PC-3 (cell line): ENCODE results near the gene DENND6B. TPM values are rescaled to one million over a fixed set of nuclear protein-coding genes. Genes with fewer than 3 reads are reported as not detected.
A peak's percentile ranks its signal among the peaks of the same experiment; 100 is the strongest.

Experiments used
- ATAC-seq: fragments of 200-7000 bp; cut with Tn5 transposase; 2 replicates; pipeline ENCODE4 v1.9.1; 2020; ENCODE audit warnings: mild to moderate bottlenecking, moderate library complexity
- BruUV-seq: library from RNA; stranded (reverse); fragments of 400-500 nt; replicated peaks from 2 replicates; lab custom pipeline; 2021; lab: Mats Ljungman, UMichigan
- CTCF ChIA-PET: fragments of 300-600 bp; sonication (Branson Sonifier 250); formaldehyde crosslinking; loops from one replicate; lab custom pipeline; 2022; ENCODE audit warnings: antibody characterized with exemption; lab: Charles Lee
- POLR2A ChIA-PET: fragments of 300-600 bp; sonication (Branson Sonifier 250); formaldehyde crosslinking; loops from one replicate; lab custom pipeline; 2022; ENCODE audit warnings: antibody characterized with exemption; ENCODE audit not compliant: unreplicated experiment; lab: Charles Lee
- DNase-seq: peaks from one replicate; pipeline ENCODE4 v3.0.0-alpha.2; 2015
- H2AFZ ChIP-seq: fragments of 300-600 bp; sonication (generic); 2 replicates; pipeline ENCODE4 v1.6.0; 2016; ENCODE audit warnings: antibody characterized with exemption, low read length
- H3F3A ChIP-seq: fragments of 300-600 bp; sonication (generic); one replicate; pipeline ENCODE4 v1.6.0; 2017; ENCODE audit warnings: antibody characterized with exemption, low read length, control low read depth, mild to moderate bottlenecking; ENCODE audit not compliant: unreplicated experiment
- H3K27ac ChIP-seq: fragments of 300-600 bp; sonication (generic); 2 replicates; pipeline ENCODE4 v1.5.1; 2016; ENCODE audit warnings: mild to moderate bottlenecking, low read length
- H3K27me3 ChIP-seq: fragments of 300-600 bp; sonication (generic); 2 replicates; pipeline ENCODE4 v1.6.1; 2016; ENCODE audit warnings: low read length, mixed read lengths
- H3K36me3 ChIP-seq: fragments of 300-600 bp; sonication (generic); 2 replicates; pipeline ENCODE4 v1.6.1; 2016; ENCODE audit warnings: low read depth, mixed run types, low read length, mixed read lengths
- H3K4me1 ChIP-seq: fragments of 300-600 bp; sonication (generic); 2 replicates; pipeline ENCODE4 v1.5.1; 2016; ENCODE audit warnings: low read length; ENCODE audit not compliant: insufficient read depth
- H3K4me2 ChIP-seq: fragments of 300-600 bp; sonication (generic); 2 replicates; pipeline ENCODE4 v1.6.0; 2016; ENCODE audit warnings: low read length
- H3K4me3 ChIP-seq: fragments of 300-600 bp; sonication (generic); 2 replicates; pipeline ENCODE4 v1.5.1; 2016; ENCODE audit warnings: mild to moderate bottlenecking, low read length, mixed read lengths
- H3K79me2 ChIP-seq: fragments of 300-600 bp; sonication (generic); 2 replicates; pipeline ENCODE4 v1.6.1; 2017; ENCODE audit warnings: low read length, mixed read lengths
- H3K9ac ChIP-seq: fragments of 300-600 bp; sonication (generic); 2 replicates; pipeline ENCODE4 v1.6.0; 2016; ENCODE audit warnings: mild to moderate bottlenecking, low read length
- H3K9me2 ChIP-seq: fragments of 300-600 bp; sonication (generic); replicated peaks from 2 replicates; pipeline ENCODE4 v1.6.1; 2016; ENCODE audit warnings: mixed run types, low read length, mixed read lengths
- H3K9me3 ChIP-seq: fragments of 300-600 bp; sonication (generic); 2 replicates; pipeline ENCODE4 v1.6.1; 2016; ENCODE audit warnings: low read length, mixed read lengths
- H4K20me1 ChIP-seq: fragments of 300-600 bp; sonication (generic); 2 replicates; pipeline ENCODE4 v1.6.1; 2016; ENCODE audit warnings: low read length, mixed read lengths
- CTCF ChIP-seq: fragments of 300-600 bp; sonication (generic); conservative IDR thresholded peaks from 2 replicates; pipeline ENCODE4 v1.5.1; 2017; ENCODE audit warnings: antibody characterized with exemption, low read depth, mild to moderate bottlenecking, low read length
- EZH2 ChIP-seq: fragments of 300-600 bp; sonication (generic); IDR thresholded peaks from one replicate; pipeline ENCODE4 v1.6.1; 2017; ENCODE audit warnings: antibody characterized with exemption, mild to moderate bottlenecking, low read length; ENCODE audit not compliant: unreplicated experiment
- EZH2phosphoT487 ChIP-seq: fragments of 300-600 bp; sonication (generic); IDR thresholded peaks from 2 replicates; pipeline ENCODE4 v1.6.1; 2018; ENCODE audit warnings: mild to moderate bottlenecking, antibody characterized with exemption, low read length, borderline replicate concordance
- intact Hi-C: fragments of 100-400 bp; cut with micrococcal nuclease; formaldehyde crosslinking; loops from 2 replicates; pipeline ENCODE4 v1.9.0; 2023
- total RNA-seq: library from RNA; depleted of rRNA; stranded (reverse); fragments of >200 nt; gene quantifications from 2 replicates; pipeline ENCODE4 v1.2.3, GENCODE V29; 2014

Gene DENND6B
- total RNA-seq, 1 experiment from 2014 or later, result 1.1 TPM

GRCh38 chr22:50342651-50343540 is 16.1 kb upstream of the DENND6B start, which contains the start of gene PPP6R2:
Gene PPP6R2, plus strand, starts transcription at chr22:50343327. Its CDS starts 50,582 bp downstream, at chr22:50393909.
- Histone ChIP-seq H3K4me3 (peak within 1 kb of the TSS; percentile 80), H3K9me3 (no peaks in the 10 kb centered on the region), H4K20me1 (0 out of 2 replicates have a peak, but pooled peaks cover 4% of the 10 kb centered on the region), H3K4me1 (no peaks in the 10 kb centered on the region), H3K27me3 (no peaks in the 10 kb centered on the region), H3K27ac (peak within 1 kb of the TSS; percentile 71), H3K79me2 (peaks cover 18% of the 10 kb centered on the region), H3F3A (no peaks in the 10 kb centered on the region), H3K9ac (peak within 1 kb of the TSS; percentile 90), H3K9me2 (no peaks in the 10 kb centered on the region), H2AFZ (peak within 1 kb of the TSS; percentile 95), H3K4me2 (peak within 1 kb of the TSS; percentile 97), H3K36me3 (no peaks in the 10 kb centered on the region; the same call in 1 of the 2 replicates)
- DNase-seq, result peak; percentile 64
- peak; percentile 84 for ATAC-seq
- TF ChIP-seq EZH2phosphoT487 (no peak), CTCF (peak; percentile 14; the same call in 1 of the 2 replicates)
- intact Hi-C loops, result loop anchor here (5.0 kb wide), 2 partner anchors 71 to 91 kb away; partner anchors contain the start of genes HDAC10 and MAPK11
- CTCF ChIA-PET, result interaction anchor here (0.9 kb wide), 1 partner anchor 90 kb away, joined by 4 read pairs; no protein-coding TSS in a partner anchor
- POLR2A ChIA-PET, result no interaction called here
- BruUV-seq, result TSS peak; percentile 51

- H3K4me1 ChIP-seq, result no peaks in the 10 kb centered on the region
- intact Hi-C loops, result loop anchor here (5.0 kb wide), 2 partner anchors 70 to 90 kb away; partner anchors contain the start of genes HDAC10 and MAPK11
- peak overlapping the region; percentile 97 for H3K4me2 ChIP-seq
- no peaks in the 10 kb centered on the region for H3K9me3 ChIP-seq
- H3K36me3 ChIP-seq, result no peaks in the 10 kb centered on the region; the same call in 1 of the 2 replicates
- DNase-seq (peak; percentile 89), ATAC-seq (peak; percentile 79)
- peaks cover 10% of the 10 kb centered on the region for H3K79me2 ChIP-seq
- ChIA-PET POLR2A (no interaction called here), CTCF (interaction anchor here (0.9 kb wide), 1 partner anchor 89 kb away, joined by 4 read pairs; no protein-coding TSS in a partner anchor)
- no peaks in the 10 kb centered on the region for H3K9me2 ChIP-seq
- H4K20me1 ChIP-seq, result no peaks in the 10 kb centered on the region
- no peaks in the 10 kb centered on the region for H3F3A ChIP-seq
- no TSS peak for BruUV-seq
- H2AFZ ChIP-seq, result peak overlapping the region; percentile 95
- TF ChIP-seq EZH2 (no peak), CTCF (peak; percentile 87)
- H3K27ac ChIP-seq, result peak overlapping the region; percentile 71
- H3K27me3 ChIP-seq, result no peaks in the 10 kb centered on the region
- peak overlapping the region; percentile 90 for H3K9ac ChIP-seq
- H3K4me3 ChIP-seq, result peak overlapping the region; percentile 80
Measured at GRCh38 chr22:50341977-50342650, 15.3 kb upstream of the DENND6B start.
